ENCODE results near the gene GMPR2.
A peak's percentile ranks its signal among the peaks of the same experiment; 100 is the strongest.
"Not testable (repeated sequence)": the region's sequence is repeated elsewhere in the genome, so short reads cannot be mapped to it uniquely, and the experiment has no call there.

GMPR2 gene

DNA sequence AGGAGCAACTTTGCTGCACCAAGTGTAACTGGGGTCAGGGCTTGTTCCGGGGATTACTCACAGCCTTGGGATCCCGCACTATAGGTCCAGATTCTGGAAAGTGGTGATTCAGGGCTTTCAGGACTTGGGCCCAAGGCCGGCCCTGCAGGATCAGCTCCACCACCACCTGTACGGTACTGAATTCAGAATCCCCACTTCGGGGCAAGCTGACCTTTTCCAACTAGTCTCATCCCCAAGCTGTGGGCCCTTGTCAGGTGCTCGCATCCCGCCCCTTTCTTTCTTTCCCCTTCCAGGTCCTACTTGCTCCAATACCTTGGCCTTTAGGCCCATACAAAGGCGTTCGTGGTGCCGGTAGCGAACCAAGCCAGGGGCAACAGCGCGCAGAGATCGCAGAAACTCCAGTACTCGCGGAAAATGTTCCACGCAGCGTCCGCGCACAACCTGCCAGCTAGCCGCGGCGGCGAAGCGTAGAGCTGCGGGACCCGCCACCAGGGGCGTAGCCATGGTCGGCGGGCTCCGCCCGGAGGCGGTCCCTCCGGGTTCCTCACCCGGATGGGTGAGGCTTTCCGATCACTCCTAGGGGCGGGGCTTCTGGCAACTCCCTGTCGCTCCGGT lies 9.2 kb downstream of the GMPR2 start:
- TF ChIP-seq, protein P1, sequence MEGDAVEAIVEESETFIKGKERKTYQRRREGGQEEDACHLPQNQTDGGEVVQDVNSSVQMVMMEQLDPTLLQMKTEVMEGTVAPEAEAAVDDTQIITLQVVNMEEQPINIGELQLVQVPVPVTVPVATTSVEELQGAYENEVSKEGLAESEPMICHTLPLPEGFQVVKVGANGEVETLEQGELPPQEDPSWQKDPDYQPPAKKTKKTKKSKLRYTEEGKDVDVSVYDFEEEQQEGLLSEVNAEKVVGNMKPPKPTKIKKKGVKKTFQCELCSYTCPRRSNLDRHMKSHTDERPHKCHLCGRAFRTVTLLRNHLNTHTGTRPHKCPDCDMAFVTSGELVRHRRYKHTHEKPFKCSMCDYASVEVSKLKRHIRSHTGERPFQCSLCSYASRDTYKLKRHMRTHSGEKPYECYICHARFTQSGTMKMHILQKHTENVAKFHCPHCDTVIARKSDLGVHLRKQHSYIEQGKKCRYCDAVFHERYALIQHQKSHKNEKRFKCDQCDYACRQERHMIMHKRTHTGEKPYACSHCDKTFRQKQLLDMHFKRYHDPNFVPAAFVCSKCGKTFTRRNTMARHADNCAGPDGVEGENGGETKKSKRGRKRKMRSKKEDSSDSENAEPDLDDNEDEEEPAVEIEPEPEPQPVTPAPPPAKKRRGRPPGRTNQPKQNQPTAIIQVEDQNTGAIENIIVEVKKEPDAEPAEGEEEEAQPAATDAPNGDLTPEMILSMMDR (conservative IDR thresholded peaks at IDR 0.05), result peak; percentile 21
- peak overlapping the region; percentile 93 for H3K27ac ChIP-seq

DNA sequence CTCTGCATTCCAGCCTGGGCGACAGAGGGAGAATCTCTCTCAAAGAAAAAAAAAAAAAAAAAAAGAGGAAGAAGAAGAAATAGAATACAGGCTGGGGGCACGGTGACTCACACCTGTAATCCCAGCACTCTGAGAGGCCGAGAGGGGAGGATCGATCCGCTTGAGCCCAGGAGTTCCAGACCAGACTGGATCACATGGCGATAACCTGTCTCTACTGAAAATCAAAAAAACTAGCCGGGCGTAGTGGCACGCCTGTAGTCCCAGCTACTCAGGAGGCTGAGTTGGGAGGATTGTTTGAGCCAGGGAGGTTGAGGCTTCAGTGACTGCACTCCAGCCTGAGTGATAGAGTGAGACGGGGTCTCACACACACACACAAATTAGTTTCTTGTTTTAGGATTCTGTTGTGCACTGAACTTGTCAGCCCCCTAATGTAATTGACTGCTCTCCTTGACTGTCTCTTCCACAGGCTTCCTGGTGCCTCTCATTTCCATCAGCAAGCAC lies 10.7 kb downstream of the GMPR2 start:
- TF ChIP-seq, protein P1 (conservative IDR thresholded peaks at IDR 0.05), result no peak
- H3K27ac ChIP-seq, result peak overlapping the region; percentile 93

DNA sequence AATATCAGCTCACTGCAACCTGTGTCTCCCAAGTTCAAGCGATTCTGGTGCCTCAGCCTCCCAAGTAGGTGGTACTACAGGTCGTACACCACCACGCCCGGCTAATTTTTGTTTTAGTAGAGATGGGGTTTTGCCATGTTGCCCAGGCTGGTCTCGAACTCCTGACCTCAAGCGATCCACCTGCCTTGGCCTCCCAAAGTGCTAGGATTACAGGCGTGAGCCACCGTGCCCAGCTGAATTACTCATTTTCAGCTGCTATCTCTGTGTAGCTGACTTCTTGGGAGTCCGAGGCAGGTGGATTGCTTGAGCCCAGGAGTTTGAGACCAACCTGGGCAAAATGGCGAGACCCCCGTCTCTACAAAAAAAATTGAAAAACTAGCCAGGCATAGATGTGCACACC lies 12.6 kb downstream of the GMPR2 start:
- not testable (repeated sequence) for H3K27ac ChIP-seq

DNA sequence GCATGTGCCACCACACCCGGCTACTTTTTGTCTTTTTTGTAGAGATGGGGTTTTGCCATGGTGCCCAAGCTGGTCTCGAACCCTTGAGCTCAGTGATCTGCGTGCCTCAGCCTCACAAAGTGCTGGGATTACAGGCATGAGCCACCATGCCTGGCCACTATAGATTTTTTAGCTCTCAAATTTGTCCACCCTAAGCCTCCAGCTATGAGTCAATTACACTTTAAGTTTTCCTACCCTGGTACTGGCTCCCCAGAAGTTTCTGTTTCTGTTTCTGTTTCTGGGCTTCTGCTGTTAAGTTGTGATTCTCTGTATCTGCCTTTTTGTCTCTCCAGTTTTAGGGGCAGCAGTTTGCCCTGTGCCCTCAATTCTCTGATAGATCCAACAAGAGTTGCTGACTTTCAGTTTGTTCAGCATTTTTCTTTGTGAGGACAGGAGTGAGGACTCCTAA lies 14.1 kb downstream of the GMPR2 start:
- TF ChIP-seq, protein P1 (conservative IDR thresholded peaks at IDR 0.05), result no peak
- no peak overlapping the region for H3K27ac ChIP-seq

DNA sequence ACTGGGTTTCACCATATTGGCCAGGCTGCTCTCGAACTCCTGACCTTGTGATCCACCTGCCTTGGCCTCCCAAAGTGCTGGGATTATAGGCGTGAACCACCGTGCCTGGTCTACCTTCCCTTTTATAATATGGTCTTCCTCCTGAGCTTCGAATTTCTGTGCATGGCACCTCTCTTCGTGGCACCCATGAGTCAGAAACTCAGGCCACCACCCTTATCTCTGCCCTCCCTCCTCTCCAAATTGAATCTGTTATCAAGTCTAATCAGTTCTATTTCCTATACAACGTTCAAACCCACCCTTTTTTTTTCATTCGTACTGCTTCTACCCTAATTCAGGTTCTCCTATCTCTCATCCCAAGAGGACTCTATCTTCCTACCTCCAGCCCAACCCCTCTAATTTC lies 14.7 kb downstream of the GMPR2 start:
- TF ChIP-seq, protein P1 (conservative IDR thresholded peaks at IDR 0.05), result no peak
- no peak overlapping the region for H3K27ac ChIP-seq

DNA sequence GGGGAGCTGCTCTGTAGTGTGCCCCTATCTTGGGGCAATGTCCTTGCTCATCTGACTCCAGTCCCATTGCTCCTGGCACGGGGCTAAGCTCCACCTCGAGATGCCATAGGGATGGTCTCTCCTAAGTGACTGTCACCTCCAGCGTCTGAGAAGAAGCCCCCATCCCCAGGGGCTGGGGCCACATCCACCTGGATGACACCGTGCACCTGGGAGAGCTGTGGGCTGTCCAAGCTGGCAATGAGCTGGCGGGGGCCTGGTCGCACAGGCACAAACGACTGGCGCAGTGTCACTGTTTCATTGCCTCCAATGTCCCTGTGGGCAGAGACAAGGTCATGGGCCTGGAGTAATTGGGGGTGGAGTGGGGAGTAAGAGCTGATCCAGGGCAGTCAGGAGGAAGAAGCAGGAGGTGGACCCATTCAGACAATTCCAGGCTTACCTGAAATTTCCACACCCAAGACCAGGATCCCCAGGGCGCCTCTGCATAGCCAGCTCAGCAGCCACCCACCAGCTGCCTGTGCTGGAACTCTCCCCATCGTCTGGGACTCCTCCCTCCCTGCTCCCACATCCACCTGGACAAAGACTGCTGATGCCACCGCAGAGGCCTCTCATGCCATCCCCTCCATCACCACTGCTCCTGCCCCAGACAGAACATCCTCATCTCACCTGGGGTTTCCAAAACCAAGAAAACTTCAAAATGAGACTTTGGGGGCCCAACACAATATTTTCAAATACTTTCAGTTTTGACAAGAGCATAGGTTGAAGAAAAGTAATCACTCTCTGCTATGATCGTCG lies 16.7 kb downstream of the GMPR2 start:
- H3K27ac ChIP-seq, result no peak overlapping the region
- TF ChIP-seq, protein P1 (conservative IDR thresholded peaks at IDR 0.05), result no peak

DNA sequence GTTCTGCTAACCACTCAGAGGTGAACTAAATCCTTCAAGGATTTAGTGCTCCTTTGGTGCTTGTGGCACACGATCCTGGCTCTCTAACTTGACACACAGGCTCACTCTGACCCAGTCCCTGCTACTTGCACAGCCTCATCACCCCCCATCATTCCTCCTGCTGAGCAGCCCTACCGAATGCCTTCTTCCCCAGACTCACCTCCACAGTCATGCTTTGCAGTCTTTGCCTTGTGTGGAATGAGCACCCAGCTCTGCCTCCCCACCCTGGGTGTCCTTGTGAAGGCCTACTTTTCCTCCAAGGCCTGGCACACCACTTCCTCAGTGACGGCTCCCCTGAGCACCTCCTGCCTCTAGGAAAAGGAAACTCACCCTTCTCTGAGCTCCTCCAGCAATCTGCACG lies 17.6 kb downstream of the GMPR2 start:
- H3K27ac ChIP-seq, result no peak overlapping the region
- TF ChIP-seq, protein P1 (conservative IDR thresholded peaks at IDR 0.05), result no peak

DNA sequence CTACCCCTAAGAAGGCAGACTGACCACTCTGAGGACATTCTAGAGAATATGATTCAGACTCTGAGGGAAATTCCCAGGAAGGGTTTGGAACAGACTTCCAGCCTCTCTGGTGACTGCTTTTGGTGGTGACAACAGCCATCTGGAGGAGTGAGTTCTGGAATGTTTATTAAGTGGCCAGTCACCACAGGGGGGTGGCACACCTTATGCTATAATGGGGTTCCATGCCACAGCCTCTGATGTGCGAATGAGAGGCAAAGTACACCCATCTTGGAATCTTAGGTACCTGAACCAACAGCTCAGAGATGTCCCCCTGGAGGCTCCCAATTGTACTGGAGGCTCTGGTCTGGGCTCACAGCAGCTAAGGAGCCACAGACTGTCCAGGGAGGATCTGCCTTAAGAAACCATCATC lies 19.2 kb downstream of the GMPR2 start:
- TF ChIP-seq, protein P1 (conservative IDR thresholded peaks at IDR 0.05), result no peak
- H3K27ac ChIP-seq, result no peak overlapping the region
